Neural progenitor cell (in vitro differentiated cells): ENCODE data around the gene SMARCB1. TPM values are rescaled to one million over a fixed set of nuclear protein-coding genes. Genes with fewer than 3 reads are reported as not detected.
A peak's percentile ranks its signal among the peaks of the same experiment; 100 is the strongest.

Source experiments
- DNase-seq: peaks from one replicate; pipeline ENCODE4 v3.0.0-alpha.2; 2016; ENCODE audit warnings: low spot score
- H2AFZ ChIP-seq: fragments of 200-600 bp; sonication (generic); replicated peaks from 2 replicates; pipeline ENCODE4 v1.6.1; 2016; ENCODE audit warnings: antibody characterized with exemption
- H3F3A ChIP-seq: fragments of 200-600 bp; sonication (generic); 2 replicates; pipeline ENCODE4 v1.6.1; 2016; ENCODE audit warnings: antibody characterized with exemption, low read depth
- H3K27ac ChIP-seq: fragments of 200-600 bp; sonication (generic); 2 replicates; pipeline ENCODE4 v1.5.1; 2016; ENCODE audit warnings: mild to moderate bottlenecking
- H3K27me3 ChIP-seq: fragments of 200-600 bp; sonication (generic); 2 replicates; pipeline ENCODE4 v1.6.1; 2016; ENCODE audit warnings: mild to moderate bottlenecking, moderate library complexity
- H3K36me3 ChIP-seq: fragments of 200-600 bp; sonication (generic); 2 replicates; pipeline ENCODE4 v1.5.1; 2016
- H3K4me1 ChIP-seq: fragments of 200-600 bp; sonication (generic); 2 replicates; pipeline ENCODE4 v1.6.1; 2016; ENCODE audit warnings: mixed run types
- H3K4me2 ChIP-seq: fragments of 200-600 bp; sonication (generic); 2 replicates; pipeline ENCODE4 v1.6.1; 2016
- H3K4me3 ChIP-seq: fragments of 200-600 bp; sonication (generic); 2 replicates; pipeline ENCODE4 v1.5.1; 2016
- H3K79me2 ChIP-seq: fragments of 200-600 bp; sonication (generic); 2 replicates; pipeline ENCODE4 v1.6.1; 2016; ENCODE audit warnings: low read depth
- H3K9ac ChIP-seq: fragments of 200-600 bp; sonication (generic); 2 replicates; pipeline ENCODE4 v1.6.1; 2016
- H3K9me3 ChIP-seq: fragments of 200-600 bp; sonication (generic); 2 replicates; pipeline ENCODE4 v1.5.1; 2016; ENCODE audit warnings: low read depth
- H4K20me1 ChIP-seq: fragments of 200-600 bp; sonication (generic); 2 replicates; pipeline ENCODE4 v1.6.1; 2016; ENCODE audit warnings: low read depth
- H3K27ac Mint-ChIP-seq: 3 replicates; pipeline ENCODE4 v1.8.0; 2021; ENCODE audit warnings: mixed read lengths
- H3K27me3 Mint-ChIP-seq: 2 replicates; pipeline ENCODE4 v1.8.0; 2022; ENCODE audit warnings: low read depth, mild to moderate bottlenecking, inconsistent platforms, moderate library complexity, mixed read lengths; ENCODE audit not compliant: insufficient read depth
- H3K36me3 Mint-ChIP-seq: 3 replicates; pipeline ENCODE4 v1.8.0; 2021; ENCODE audit warnings: mixed read lengths
- H3K4me1 Mint-ChIP-seq: 3 replicates; pipeline ENCODE4 v1.8.0; 2021; ENCODE audit warnings: mixed read lengths
- H3K4me3 Mint-ChIP-seq: 3 replicates; pipeline ENCODE4 v1.8.0; 2021; ENCODE audit warnings: mild to moderate bottlenecking, moderate library complexity, mixed read lengths
- H3K9me3 Mint-ChIP-seq: 3 replicates; pipeline ENCODE4 v1.8.0; 2020; ENCODE audit warnings: mixed read lengths
- EZH2 ChIP-seq: fragments of 200-600 bp; sonication (generic); IDR thresholded peaks from 2 replicates; pipeline ENCODE4 v1.6.1; 2017; ENCODE audit warnings: antibody characterized with exemption, mild to moderate bottlenecking, moderate library complexity
- EZH2phosphoT487 ChIP-seq: fragments of 200-600 bp; sonication (generic); IDR thresholded peaks from 2 replicates; pipeline ENCODE4 v1.6.1; 2017; ENCODE audit warnings: antibody characterized with exemption
- total RNA-seq: library from RNA; depleted of rRNA; stranded (reverse); fragments of >200 nt; gene quantifications from 2 replicates; pipeline ENCODE4 v1.2.3, GENCODE V29; 2015; ENCODE audit warnings: low replicate concordance
- TF ChIP-seq, protein P1 (sequence below): fragments of 200-600 bp; sonication (generic); IDR thresholded peaks from 2 replicates; pipeline ENCODE4 v1.5.1; 2017; ENCODE audit warnings: antibody characterized with exemption, mild to moderate bottlenecking

The SMARCB1 gene
- total RNA-seq, 1 donor from 2014 or later = 151 TPM

DNA sequence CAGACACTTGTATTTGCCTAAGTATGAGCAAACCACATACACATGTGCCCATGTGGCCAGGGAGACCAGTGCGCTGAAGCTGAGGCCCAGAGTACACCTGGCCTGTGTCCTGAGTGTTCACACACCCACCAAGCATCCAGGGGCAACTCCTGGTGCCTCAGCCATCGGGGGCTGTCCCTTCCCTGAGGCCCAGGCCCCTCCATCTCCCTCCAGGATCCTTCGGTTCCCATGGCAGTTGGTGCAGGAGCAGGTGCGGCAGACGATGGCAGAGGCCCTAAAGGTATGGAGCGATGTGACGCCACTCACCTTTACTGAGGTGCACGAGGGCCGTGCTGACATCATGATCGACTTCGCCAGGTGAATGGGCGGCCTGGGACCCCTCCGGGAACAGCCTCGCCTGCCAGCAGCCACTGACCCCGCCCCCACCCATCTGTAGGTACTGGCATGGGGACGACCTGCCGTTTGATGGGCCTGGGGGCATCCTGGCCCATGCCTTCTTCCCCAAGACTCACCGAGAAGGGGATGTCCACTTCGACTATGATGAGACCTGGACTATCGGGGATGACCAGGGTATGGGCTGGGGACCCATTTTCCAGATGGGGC lies 6.5 kb upstream of the SMARCB1 start:
- no peak overlapping the region for H3K27ac Mint-ChIP-seq
- H3K4me1 Mint-ChIP-seq = peaks cover 10% of the 10 kb centered on the region
- H3K9ac ChIP-seq = no peak overlapping the region
- TF ChIP-seq EZH2 = no peak
- TF ChIP-seq, protein P1, sequence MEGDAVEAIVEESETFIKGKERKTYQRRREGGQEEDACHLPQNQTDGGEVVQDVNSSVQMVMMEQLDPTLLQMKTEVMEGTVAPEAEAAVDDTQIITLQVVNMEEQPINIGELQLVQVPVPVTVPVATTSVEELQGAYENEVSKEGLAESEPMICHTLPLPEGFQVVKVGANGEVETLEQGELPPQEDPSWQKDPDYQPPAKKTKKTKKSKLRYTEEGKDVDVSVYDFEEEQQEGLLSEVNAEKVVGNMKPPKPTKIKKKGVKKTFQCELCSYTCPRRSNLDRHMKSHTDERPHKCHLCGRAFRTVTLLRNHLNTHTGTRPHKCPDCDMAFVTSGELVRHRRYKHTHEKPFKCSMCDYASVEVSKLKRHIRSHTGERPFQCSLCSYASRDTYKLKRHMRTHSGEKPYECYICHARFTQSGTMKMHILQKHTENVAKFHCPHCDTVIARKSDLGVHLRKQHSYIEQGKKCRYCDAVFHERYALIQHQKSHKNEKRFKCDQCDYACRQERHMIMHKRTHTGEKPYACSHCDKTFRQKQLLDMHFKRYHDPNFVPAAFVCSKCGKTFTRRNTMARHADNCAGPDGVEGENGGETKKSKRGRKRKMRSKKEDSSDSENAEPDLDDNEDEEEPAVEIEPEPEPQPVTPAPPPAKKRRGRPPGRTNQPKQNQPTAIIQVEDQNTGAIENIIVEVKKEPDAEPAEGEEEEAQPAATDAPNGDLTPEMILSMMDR = no peak
- no peak overlapping the region for H2AFZ ChIP-seq
- H3K27me3 Mint-ChIP-seq = peaks cover 4% of the 10 kb centered on the region
- H3K4me3 ChIP-seq = no peak overlapping the region
- no peaks in the 10 kb centered on the region for H3K4me1 ChIP-seq
- H3K4me3 Mint-ChIP-seq = no peak overlapping the region
- no peaks in the 10 kb centered on the region for H3K27me3 ChIP-seq
- no peak overlapping the region for H3K27ac ChIP-seq
- no peak for DNase-seq
- H3K79me2 ChIP-seq = no peaks in the 10 kb centered on the region
- H3K36me3 ChIP-seq = no peaks in the 10 kb centered on the region
- H3K9me3 ChIP-seq = no peaks in the 10 kb centered on the region
- H3F3A ChIP-seq = no peaks in the 10 kb centered on the region
- no peaks in the 10 kb centered on the region for H4K20me1 ChIP-seq
- H3K9me3 Mint-ChIP-seq = no peaks in the 10 kb centered on the region
- H3K4me2 ChIP-seq = no peak overlapping the region
- H3K36me3 Mint-ChIP-seq = no peaks in the 10 kb centered on the region

DNA sequence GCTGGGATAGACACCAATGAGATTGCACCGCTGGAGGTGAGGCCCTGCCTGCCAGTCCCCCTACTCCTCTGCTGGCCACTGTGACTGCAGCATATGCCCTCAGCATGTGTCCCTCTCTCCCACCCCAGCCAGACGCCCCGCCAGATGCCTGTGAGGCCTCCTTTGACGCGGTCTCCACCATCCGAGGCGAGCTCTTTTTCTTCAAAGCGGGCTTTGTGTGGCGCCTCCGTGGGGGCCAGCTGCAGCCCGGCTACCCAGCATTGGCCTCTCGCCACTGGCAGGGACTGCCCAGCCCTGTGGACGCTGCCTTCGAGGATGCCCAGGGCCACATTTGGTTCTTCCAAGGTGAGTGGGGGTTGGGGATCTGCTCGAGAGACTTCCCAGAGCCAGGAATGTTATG lies 5.7 kb upstream of the SMARCB1 start:
- H3K36me3 Mint-ChIP-seq = no peaks in the 10 kb centered on the region
- peaks cover 7% of the 10 kb centered on the region for H3K4me1 Mint-ChIP-seq
- Histone ChIP-seq H3K4me3 (no peak overlapping the region), H3K27me3 (no peaks in the 10 kb centered on the region), H2AFZ (no peak overlapping the region), H3K4me2 (no peak overlapping the region), H3K9me3 (no peaks in the 10 kb centered on the region), H3F3A (peaks cover under 1% of the 10 kb centered on the region), H3K4me1 (no peaks in the 10 kb centered on the region), H3K79me2 (no peaks in the 10 kb centered on the region), H3K9ac (no peak overlapping the region), H3K27ac (no peak overlapping the region), H3K36me3 (no peaks in the 10 kb centered on the region), H4K20me1 (no peaks in the 10 kb centered on the region)
- peak overlapping the region; percentile 92 for H3K27ac Mint-ChIP-seq
- no peaks in the 10 kb centered on the region for H3K9me3 Mint-ChIP-seq
- no peak for DNase-seq
- TF ChIP-seq, protein P1 = no peak
- TF ChIP-seq EZH2 (no peak), EZH2phosphoT487 (no peak)
- H3K27me3 Mint-ChIP-seq = peaks cover 4% of the 10 kb centered on the region
- H3K4me3 Mint-ChIP-seq = no peak overlapping the region

DNA sequence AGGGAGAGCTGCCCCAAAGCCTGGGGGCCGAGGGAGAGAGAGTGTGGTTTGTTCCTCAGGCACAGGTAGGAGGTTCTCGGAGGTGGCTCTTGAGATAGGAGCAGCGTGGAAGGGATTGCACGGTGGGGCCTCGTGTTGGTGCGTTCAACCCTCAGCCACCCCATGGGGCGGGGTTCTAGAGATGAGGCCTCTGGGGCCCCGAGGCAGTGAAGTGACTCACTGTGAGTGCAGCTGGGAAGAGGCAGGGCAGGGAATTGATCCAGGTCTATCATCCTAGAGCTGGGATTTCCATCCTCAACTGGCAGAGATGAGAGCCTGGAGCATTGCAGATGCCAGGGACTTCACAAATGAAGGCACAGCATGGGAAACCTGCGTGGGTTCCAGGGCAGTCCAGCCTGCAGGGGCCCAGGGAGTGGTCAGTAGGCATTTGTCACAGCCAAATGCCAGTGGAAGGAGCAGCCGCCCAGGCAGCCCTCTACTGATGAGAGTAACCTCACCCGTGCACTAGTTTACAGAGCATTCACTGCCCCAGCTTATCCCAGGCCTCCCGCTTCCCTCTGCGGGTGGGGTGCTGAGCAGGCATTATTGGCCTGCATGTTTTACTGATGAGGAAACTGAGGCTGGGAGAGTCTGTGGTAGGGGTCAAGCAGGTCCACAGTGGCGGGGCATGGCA lies 5.1 kb upstream of the SMARCB1 start:
- Histone ChIP-seq H3K4me1 (peaks cover 5% of the 10 kb centered on the region), H3K36me3 (no peaks in the 10 kb centered on the region), H3K4me2 (no peak overlapping the region), H3K4me3 (no peak overlapping the region), H3F3A (peaks cover 6% of the 10 kb centered on the region), H3K9ac (no peak overlapping the region), H3K9me3 (no peaks in the 10 kb centered on the region), H3K79me2 (no peaks in the 10 kb centered on the region), H3K27me3 (no peaks in the 10 kb centered on the region), H4K20me1 (no peaks in the 10 kb centered on the region), H2AFZ (no peak overlapping the region), H3K27ac (no peak overlapping the region)
- Mint-ChIP-seq H3K27ac (peak overlapping the region; percentile 92), H3K4me1 (peaks cover 13% of the 10 kb centered on the region), H3K9me3 (no peaks in the 10 kb centered on the region), H3K4me3 (no peak overlapping the region), H3K36me3 (no peaks in the 10 kb centered on the region), H3K27me3 (peaks cover 4% of the 10 kb centered on the region)
- DNase-seq = no peak
- TF ChIP-seq, protein P1 = no peak
- TF ChIP-seq EZH2 (no peak), EZH2phosphoT487 (no peak)
